Measurements from ENCODE around the gene B4GALT7.

The B4GALT7 gene

GRCh38 chr5:177601577-177602457 is 1.9 kb downstream of the B4GALT7 start:
- H3K27me3 ChIP-seq (replicated peaks; ENCODE audit: control insufficient read depth, insufficient read depth, low read length, poor library complexity, severe bottlenecking): no peaks in the 10 kb centered on the region
- H3K4me1 ChIP-seq (ENCODE audit: control insufficient read depth, insufficient read depth, low read length, poor library complexity, severe bottlenecking): peaks cover 6% of the 10 kb centered on the region
- H3K36me3 ChIP-seq (ENCODE audit: control insufficient read depth, insufficient read depth, low read length): peaks cover 5% of the 10 kb centered on the region
- no peak overlapping the region for H3K4me3 ChIP-seq (ENCODE audit: insufficient read depth, low read depth, low read length, poor library complexity, severe bottlenecking)
- DNase-seq: no peak
- no peak overlapping the region for H3K27ac ChIP-seq (ENCODE audit: insufficient read depth, low read length, poor library complexity, severe bottlenecking)
- no peaks in the 10 kb centered on the region for H3K9me3 ChIP-seq (ENCODE audit: control insufficient read depth, low read length)

- Histone ChIP-seq H3K4me3 (ENCODE audit: insufficient read depth, low read depth, low read length, poor library complexity, severe bottlenecking) (no peak overlapping the region), H3K27ac (ENCODE audit: insufficient read depth, low read length, poor library complexity, severe bottlenecking) (no peak overlapping the region), H3K4me1 (ENCODE audit: control insufficient read depth, insufficient read depth, low read length, poor library complexity, severe bottlenecking) (peaks cover 9% of the 10 kb centered on the region), H3K36me3 (ENCODE audit: control insufficient read depth, insufficient read depth, low read length) (peaks cover 5% of the 10 kb centered on the region), H3K27me3 (replicated peaks; ENCODE audit: control insufficient read depth, insufficient read depth, low read length, poor library complexity, severe bottlenecking) (no peaks in the 10 kb centered on the region), H3K9me3 (ENCODE audit: control insufficient read depth, low read length) (no peaks in the 10 kb centered on the region)
- DNase-seq: no peak
Observed at GRCh38 chr5:177602458-177602830, 2.5 kb downstream of the B4GALT7 start.

DNA sequence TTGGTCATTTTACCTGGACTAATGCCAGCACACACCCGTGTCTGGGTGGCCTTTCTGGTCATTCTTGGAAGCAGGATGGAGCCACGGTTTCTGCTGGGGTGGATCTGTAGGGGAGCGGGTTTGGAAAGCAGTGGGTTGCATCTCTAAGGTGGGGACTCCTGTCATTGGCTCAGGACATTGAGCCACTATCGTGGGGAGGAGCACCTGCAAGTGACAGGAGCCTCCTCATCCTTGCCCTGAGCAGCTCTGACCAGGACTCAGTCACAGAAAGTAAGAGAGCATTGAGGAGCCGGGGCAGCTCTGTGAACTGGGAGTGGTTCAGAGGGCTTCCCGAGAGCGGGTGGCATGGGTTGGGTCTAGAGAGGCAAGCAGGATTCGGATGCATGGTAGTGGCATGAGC is 3.7 kb downstream of the B4GALT7 start:
- Histone ChIP-seq H3K36me3 (ENCODE audit: control insufficient read depth, insufficient read depth, low read length) (peaks cover 5% of the 10 kb centered on the region), H3K4me3 (ENCODE audit: insufficient read depth, low read depth, low read length, poor library complexity, severe bottlenecking) (no peak overlapping the region), H3K9me3 (ENCODE audit: control insufficient read depth, low read length) (no peaks in the 10 kb centered on the region), H3K4me1 (ENCODE audit: control insufficient read depth, insufficient read depth, low read length, poor library complexity, severe bottlenecking) (peaks cover 9% of the 10 kb centered on the region), H3K27ac (ENCODE audit: insufficient read depth, low read length, poor library complexity, severe bottlenecking) (no peak overlapping the region), H3K27me3 (replicated peaks; ENCODE audit: control insufficient read depth, insufficient read depth, low read length, poor library complexity, severe bottlenecking) (no peaks in the 10 kb centered on the region)
- DNase-seq: no peak

DNA sequence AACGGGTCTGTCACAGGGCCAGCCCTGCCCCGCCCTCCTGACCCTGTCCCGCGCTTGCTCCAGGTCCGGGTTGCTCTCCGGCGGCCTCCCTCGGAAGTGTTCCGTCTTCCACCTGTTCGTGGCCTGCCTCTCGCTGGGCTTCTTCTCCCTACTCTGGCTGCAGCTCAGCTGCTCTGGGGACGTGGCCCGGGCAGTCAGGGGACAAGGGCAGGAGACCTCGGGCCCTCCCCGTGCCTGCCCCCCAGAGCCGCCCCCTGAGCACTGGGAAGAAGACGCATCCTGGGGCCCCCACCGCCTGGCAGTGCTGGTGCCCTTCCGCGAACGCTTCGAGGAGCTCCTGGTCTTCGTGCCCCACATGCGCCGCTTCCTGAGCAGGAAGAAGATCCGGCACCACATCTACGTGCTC is 4.2 kb downstream of the B4GALT7 start:
- no peak overlapping the region for H3K4me3 ChIP-seq (ENCODE audit: insufficient read depth, low read depth, low read length, poor library complexity, severe bottlenecking)
- no peak overlapping the region for H3K27ac ChIP-seq (ENCODE audit: insufficient read depth, low read length, poor library complexity, severe bottlenecking)

DNA sequence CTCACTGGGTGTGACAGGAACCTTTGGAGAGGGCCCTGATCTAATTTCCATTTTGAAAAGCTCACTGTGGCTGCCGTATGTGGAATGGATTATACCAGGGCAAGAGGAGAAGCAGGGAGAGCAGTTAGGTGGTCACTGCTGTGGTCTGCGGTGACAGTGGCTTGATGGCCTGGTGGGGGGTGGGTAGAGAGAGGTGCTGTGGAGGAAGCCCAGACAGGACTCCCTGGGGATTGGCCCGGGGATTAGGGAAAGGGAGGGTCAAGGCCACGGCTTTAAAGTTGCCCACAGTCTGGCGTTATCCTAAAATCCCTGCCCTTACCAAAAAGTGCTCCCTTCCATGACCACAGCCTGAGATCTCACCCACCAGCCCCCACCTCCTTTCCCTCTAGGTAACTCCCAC is 4.7 kb downstream of the B4GALT7 start:
- Histone ChIP-seq H3K27me3 (replicated peaks; ENCODE audit: control insufficient read depth, insufficient read depth, low read length, poor library complexity, severe bottlenecking) (no peaks in the 10 kb centered on the region), H3K36me3 (ENCODE audit: control insufficient read depth, insufficient read depth, low read length) (peaks cover 5% of the 10 kb centered on the region), H3K9me3 (ENCODE audit: control insufficient read depth, low read length) (no peaks in the 10 kb centered on the region), H3K27ac (ENCODE audit: insufficient read depth, low read length, poor library complexity, severe bottlenecking) (no peak overlapping the region), H3K4me1 (ENCODE audit: control insufficient read depth, insufficient read depth, low read length, poor library complexity, severe bottlenecking) (peaks cover 9% of the 10 kb centered on the region), H3K4me3 (ENCODE audit: insufficient read depth, low read depth, low read length, poor library complexity, severe bottlenecking) (no peak overlapping the region)
- DNase-seq: no peak

More for the DNA sequence above, 4.2 kb downstream of the B4GALT7 start:
- no peaks in the 10 kb centered on the region for H3K27me3 ChIP-seq (replicated peaks; ENCODE audit: control insufficient read depth, insufficient read depth, low read length, poor library complexity, severe bottlenecking)
- H3K36me3 ChIP-seq (ENCODE audit: control insufficient read depth, insufficient read depth, low read length): peaks cover 5% of the 10 kb centered on the region
- H3K4me1 ChIP-seq (ENCODE audit: control insufficient read depth, insufficient read depth, low read length, poor library complexity, severe bottlenecking): peaks cover 9% of the 10 kb centered on the region
- H3K9me3 ChIP-seq (ENCODE audit: control insufficient read depth, low read length): no peaks in the 10 kb centered on the region
- DNase-seq: no peak

DNA sequence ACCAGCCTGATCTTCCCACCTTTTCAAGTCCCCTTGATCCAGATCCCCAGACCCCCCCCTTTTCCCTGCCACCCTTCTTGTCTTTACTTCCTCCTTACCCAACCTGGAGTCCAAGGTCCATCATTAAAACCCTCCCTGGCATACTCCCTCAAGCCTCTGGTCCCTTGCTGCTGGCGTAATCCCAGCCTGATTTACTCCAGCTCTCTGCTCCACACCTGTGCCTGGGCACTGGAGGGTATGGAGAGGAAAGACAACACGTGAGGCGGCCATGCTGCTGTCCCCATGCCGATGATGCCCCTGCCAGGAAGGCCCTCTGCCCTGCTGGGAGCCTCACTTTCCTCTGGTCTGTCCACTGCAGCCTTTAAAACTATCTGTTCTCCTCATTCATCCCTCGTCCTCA is 5.1 kb downstream of the B4GALT7 start:
- no peak overlapping the region for H3K27ac ChIP-seq (ENCODE audit: insufficient read depth, low read length, poor library complexity, severe bottlenecking)
- no peak for DNase-seq
- peaks cover 5% of the 10 kb centered on the region for H3K36me3 ChIP-seq (ENCODE audit: control insufficient read depth, insufficient read depth, low read length)
- H3K27me3 ChIP-seq (replicated peaks; ENCODE audit: control insufficient read depth, insufficient read depth, low read length, poor library complexity, severe bottlenecking): no peaks in the 10 kb centered on the region
- H3K4me1 ChIP-seq (ENCODE audit: control insufficient read depth, insufficient read depth, low read length, poor library complexity, severe bottlenecking): peaks cover 9% of the 10 kb centered on the region
- no peak overlapping the region for H3K4me3 ChIP-seq (ENCODE audit: insufficient read depth, low read depth, low read length, poor library complexity, severe bottlenecking)
- H3K9me3 ChIP-seq (ENCODE audit: control insufficient read depth, low read length): no peaks in the 10 kb centered on the region

DNA sequence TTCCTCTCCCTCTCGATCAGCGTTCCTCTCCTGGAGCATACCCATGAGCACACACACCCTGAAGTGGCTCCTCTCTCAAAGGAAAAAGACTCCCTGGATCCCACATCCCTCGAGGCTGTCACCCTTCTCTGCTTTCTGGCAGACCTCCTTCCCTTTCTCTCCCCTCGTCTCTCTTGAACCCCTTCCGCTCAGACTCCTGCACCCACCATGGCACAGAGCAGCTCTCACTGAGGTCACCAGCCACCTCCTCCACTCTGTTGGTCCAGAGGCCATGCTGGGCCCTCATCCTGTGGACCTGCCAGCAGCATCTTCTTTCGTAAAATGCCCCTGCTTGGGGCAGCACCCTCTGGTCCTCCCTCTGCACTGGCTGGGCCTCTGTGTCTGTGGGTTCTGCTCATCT is 5.7 kb downstream of the B4GALT7 start:
- Histone ChIP-seq H3K27ac (ENCODE audit: insufficient read depth, low read length, poor library complexity, severe bottlenecking) (no peak overlapping the region), H3K9me3 (ENCODE audit: control insufficient read depth, low read length) (no peaks in the 10 kb centered on the region), H3K4me3 (ENCODE audit: insufficient read depth, low read depth, low read length, poor library complexity, severe bottlenecking) (no peak overlapping the region), H3K27me3 (replicated peaks; ENCODE audit: control insufficient read depth, insufficient read depth, low read length, poor library complexity, severe bottlenecking) (no peaks in the 10 kb centered on the region), H3K36me3 (ENCODE audit: control insufficient read depth, insufficient read depth, low read length) (peaks cover 5% of the 10 kb centered on the region), H3K4me1 (ENCODE audit: control insufficient read depth, insufficient read depth, low read length, poor library complexity, severe bottlenecking) (peaks cover 9% of the 10 kb centered on the region)
- DNase-seq: no peak

DNA sequence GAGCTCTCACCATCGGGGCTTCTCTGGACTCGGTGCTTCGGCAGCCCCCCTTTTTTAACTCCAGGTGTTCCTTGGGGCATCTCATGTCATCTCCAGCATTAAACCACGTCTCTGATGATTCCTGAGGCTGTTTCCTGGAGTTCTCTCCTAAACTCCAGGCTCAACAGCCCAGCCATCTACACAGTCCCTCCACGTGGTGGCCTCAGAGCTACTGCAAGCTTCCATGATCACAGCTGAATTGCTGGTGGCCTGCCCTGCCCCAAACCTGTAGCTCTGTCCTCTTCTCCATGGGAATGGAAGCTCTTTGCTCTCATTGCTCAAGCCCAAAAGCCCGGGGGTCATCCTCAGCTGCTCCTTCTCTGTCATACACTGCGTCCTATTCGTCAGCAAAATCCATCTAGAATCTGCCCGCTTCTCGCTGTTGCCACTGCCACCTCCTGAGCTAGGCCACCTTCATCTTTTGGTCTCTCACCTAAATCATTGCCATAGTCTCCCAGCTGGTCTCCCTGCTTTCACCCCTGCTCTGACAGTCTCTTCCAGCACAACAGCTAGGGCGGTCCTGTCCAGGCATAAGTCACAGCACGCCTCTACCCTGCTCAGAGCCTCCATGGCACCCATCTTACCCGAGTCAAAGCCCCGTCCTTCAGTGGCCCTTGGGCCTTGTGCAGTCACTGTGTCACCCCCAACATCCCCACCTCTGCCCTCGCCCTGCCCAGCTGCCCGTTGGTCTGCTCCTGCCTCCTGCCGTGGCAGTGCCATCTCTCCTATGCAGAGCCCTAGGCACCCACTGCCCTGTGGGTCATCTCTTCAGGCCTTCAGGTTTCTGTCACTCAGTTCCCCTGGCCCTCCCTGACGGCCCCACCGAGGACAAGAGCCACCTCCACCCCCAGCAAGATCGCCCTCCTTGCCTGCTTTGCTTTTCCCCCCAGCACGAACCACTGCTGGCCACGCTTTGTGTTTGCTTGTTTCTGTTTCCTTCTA is 6.4 kb downstream of the B4GALT7 start:
- Histone ChIP-seq H3K36me3 (ENCODE audit: control insufficient read depth, insufficient read depth, low read length) (peaks cover 5% of the 10 kb centered on the region), H3K27me3 (replicated peaks; ENCODE audit: control insufficient read depth, insufficient read depth, low read length, poor library complexity, severe bottlenecking) (no peaks in the 10 kb centered on the region), H3K9me3 (ENCODE audit: control insufficient read depth, low read length) (no peaks in the 10 kb centered on the region), H3K4me1 (ENCODE audit: control insufficient read depth, insufficient read depth, low read length, poor library complexity, severe bottlenecking) (peaks cover 6% of the 10 kb centered on the region), H3K27ac (ENCODE audit: insufficient read depth, low read length, poor library complexity, severe bottlenecking) (no peak overlapping the region), H3K4me3 (ENCODE audit: insufficient read depth, low read depth, low read length, poor library complexity, severe bottlenecking) (no peak overlapping the region)
- DNase-seq: no peak

DNA sequence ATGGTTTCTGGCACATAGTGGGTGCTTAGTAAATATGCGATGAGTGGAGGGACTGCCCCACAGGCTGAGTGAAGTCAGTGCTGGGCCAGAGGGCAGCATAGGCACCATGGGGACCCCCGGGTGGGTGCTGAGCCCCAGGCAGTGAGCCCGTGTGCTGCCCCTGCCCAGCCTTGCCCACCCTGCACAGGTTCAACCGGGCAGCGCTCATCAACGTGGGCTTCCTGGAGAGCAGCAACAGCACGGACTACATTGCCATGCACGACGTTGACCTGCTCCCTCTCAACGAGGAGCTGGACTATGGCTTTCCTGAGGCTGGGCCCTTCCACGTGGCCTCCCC is 7.2 kb downstream of the B4GALT7 start:
- no peak overlapping the region for H3K27ac ChIP-seq (ENCODE audit: insufficient read depth, low read length, poor library complexity, severe bottlenecking)
- no peaks in the 10 kb centered on the region for H3K27me3 ChIP-seq (replicated peaks; ENCODE audit: control insufficient read depth, insufficient read depth, low read length, poor library complexity, severe bottlenecking)
- peaks cover 5% of the 10 kb centered on the region for H3K36me3 ChIP-seq (ENCODE audit: control insufficient read depth, insufficient read depth, low read length)
- no peak overlapping the region for H3K4me3 ChIP-seq (ENCODE audit: insufficient read depth, low read depth, low read length, poor library complexity, severe bottlenecking)
- H3K4me1 ChIP-seq (ENCODE audit: control insufficient read depth, insufficient read depth, low read length, poor library complexity, severe bottlenecking): peaks cover 4% of the 10 kb centered on the region
- no peaks in the 10 kb centered on the region for H3K9me3 ChIP-seq (ENCODE audit: control insufficient read depth, low read length)
- DNase-seq: no peak
